DMS114 treated with DMSO at 0.1 percent for 48 hours (cell line): ENCODE data around the gene CISTR.
"Not testable (repeated sequence)": the region's sequence is repeated elsewhere in the genome, so short reads cannot be mapped to it uniquely, and the experiment has no call there.

Experiments
- DNase-seq: peaks from one replicate; lab custom pipeline; 2025; ENCODE audit not compliant: unreplicated experiment; lab: John Stamatoyannopoulos, UW

Gene CISTR

GRCh38 chr12:53722450-53723041 lies 29.2 kb downstream of the CISTR start:
- DNase-seq, result no peak

GRCh38 chr12:53720946-53721345 lies 30.8 kb downstream of the CISTR start:
- no peak for DNase-seq

- DNase-seq, result no peak
Observed at GRCh38 chr12:53719649-53720048, 32.1 kb downstream of the CISTR start.

- DNase-seq, result not testable (repeated sequence)
Observed at GRCh38 chr12:53718567-53718966, 33.2 kb downstream of the CISTR start.

DNA sequence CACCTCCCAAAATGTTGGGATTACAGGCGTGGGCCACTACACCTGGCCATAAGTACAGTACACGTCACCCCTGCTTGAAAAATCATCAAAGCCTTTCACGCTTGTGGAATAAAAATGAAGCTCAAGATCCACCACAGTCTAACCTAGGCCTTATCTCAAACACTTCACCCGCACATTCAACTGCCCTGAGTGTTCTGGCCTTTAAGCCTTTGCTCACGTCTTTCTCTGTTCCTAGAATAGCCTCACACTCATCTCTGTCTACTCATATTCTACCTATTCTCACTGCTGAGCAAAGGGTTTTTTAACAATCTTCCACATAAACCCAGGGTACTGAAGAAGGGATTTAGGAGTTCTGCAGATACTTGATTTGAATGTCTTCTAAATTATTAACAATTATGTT lies 34.5 kb downstream of the CISTR start:
- no peak for DNase-seq

GRCh38 chr12:53714004-53714403 lies 37.8 kb downstream of the CISTR start:
- DNase-seq, result no peak

DNA sequence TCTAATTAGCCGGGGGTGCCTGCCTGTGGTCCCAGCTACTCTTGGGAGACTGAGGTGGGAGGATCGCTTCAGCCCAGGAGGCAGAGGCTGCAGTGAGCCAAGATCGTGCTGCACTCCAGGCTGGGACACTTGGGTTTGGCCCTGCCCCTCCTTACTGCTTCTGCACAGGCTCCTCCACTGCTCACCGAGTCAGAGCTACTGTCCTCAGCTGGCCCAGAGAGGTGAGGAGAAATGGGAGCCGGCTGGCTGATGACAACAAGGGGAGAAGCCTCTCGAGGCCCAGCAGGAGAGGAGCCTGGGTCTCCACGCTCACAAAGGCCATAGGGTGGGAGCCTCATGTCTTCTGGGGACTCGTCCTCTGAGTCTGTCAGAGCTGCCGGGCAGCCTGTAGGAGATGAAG lies 38.3 kb downstream of the CISTR start:
- no peak for DNase-seq

DNA sequence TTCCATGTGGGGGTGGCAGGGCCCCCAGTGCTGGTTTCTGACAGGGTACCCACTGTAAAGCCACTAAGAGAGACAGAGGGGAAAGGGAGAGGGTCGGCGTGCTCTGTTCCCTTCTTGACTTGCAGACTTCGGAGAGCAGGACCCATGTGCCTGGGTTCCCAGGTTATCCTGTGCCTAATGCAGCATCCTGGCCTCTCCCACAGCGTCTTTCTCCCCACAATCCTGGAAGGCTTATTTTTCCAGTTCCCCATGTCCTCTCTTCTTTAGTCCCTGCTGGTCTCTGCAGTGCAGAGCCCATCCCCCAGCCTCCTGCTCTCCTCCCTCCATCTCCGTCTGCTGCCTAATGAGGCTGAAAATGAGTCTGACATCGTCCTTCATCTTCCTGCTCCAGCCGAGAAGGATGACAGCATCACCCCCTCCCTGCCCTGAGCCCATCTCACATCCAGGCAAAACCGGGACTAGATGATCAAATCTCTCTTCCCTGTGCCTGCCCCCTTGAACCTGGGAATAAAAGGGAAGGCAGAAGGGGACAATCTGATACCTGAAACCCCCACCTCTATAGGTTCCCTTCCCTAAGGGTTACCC lies 39.6 kb downstream of the CISTR start:
- no peak for DNase-seq

DNA sequence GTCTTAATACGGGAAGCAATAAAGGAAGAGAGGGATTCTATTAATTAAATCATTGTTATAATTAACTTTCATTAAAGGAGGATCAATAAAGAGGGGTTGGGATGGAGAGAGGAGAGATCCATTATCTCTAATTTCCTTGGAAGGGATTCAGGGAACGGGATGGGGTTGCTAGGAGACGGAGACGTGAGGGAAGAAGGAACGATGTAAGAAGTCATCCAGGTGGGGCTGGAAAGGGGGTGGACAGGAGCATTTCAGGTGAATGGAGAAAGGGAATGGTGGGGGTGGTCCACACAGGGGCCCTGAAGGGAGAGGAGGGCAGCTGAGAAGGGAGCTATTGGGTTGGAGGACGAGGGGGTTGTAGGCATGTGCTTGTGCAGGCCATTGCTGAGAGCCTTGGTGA lies 41.7 kb downstream of the CISTR start:
- DNase-seq, result no peak

DNA sequence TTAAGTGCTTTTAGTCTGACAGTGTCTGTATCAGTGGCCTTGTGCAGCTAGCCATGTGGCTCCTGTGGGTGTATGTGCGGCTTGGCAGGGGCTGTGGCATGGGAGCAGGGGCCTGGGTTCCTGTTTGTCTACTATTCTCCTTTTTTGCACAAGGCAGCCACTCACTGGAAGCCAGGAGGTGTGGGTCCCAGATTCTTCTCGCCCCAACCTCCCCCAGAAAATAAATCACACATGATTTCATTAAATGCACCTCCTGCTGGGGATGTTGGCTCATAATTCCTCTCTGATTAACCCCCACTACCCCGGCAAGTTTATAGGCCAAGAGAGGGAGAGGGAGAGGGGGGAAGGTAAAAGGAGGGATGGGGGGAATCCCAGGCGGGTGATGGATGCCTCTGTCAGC lies 42.1 kb downstream of the CISTR start:
- no peak for DNase-seq

DNA sequence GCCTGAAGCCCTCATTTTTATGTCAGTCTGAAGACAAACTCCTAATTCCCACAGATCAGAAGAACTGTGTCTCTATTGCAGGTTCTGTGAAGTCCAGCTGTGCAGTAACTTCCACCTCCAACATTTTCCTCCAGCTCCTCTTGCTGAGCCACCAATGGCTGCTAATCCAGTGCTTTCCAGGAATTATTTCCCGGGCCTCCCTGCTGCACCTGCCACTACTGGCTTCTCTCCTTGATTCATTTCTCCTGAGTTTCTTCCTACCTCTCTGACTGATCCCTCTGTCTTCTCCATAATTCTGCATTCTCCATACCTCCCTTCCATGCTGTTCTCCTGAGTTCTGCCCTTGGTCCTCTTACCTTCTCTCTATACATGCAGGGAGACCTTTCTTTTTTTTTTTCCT lies 45.7 kb downstream of the CISTR start:
- no peak for DNase-seq

DNA sequence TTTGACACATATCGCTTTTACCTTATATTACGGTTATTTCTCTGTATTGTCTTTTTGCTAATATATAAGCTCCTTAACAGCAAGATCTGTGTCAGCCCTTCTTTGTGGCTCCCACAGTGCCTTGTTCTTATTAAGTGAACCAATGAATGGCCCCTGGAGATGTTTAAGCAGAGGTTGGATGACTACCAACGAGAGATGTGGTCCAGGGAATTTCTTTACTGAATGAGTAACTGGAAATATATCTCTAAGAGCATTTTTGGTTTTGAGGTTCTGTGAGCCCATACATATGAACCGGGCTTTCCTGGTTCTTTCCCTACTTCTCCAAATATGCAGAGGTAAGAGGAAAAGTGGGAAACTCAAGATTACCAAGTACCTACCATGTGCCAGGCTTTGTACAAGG lies 48.0 kb downstream of the CISTR start:
- no peak for DNase-seq

- DNase-seq, result peak; percentile 67
Observed at GRCh38 chr12:53701518-53702264, 50.1 kb downstream of the CISTR start.

DNA sequence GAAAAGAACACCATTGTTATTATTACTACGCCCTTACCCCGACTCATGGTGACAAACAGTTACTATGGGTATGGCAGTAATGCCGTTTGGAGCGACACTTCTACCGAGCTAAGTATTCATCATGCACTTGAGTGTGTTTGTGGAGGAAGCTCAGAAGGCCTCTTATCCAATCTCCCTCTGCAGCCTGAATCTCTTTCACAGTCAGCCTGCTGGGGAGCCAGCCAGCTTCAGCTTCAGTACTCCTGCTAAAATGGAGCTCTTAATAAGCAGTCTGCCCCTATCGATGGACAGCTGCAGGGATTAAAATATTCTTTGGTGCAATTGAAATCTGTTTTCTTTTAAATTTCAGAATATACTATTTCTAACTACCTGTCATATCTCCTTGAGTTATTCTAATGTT lies 51.2 kb downstream of the CISTR start:
- DNase-seq, result no peak

- no peak for DNase-seq
Observed at GRCh38 chr12:53699678-53700025, 52.1 kb downstream of the CISTR start.

GRCh38 chr12:53698948-53699677 lies 52.7 kb downstream of the CISTR start:
- no peak for DNase-seq

DNA sequence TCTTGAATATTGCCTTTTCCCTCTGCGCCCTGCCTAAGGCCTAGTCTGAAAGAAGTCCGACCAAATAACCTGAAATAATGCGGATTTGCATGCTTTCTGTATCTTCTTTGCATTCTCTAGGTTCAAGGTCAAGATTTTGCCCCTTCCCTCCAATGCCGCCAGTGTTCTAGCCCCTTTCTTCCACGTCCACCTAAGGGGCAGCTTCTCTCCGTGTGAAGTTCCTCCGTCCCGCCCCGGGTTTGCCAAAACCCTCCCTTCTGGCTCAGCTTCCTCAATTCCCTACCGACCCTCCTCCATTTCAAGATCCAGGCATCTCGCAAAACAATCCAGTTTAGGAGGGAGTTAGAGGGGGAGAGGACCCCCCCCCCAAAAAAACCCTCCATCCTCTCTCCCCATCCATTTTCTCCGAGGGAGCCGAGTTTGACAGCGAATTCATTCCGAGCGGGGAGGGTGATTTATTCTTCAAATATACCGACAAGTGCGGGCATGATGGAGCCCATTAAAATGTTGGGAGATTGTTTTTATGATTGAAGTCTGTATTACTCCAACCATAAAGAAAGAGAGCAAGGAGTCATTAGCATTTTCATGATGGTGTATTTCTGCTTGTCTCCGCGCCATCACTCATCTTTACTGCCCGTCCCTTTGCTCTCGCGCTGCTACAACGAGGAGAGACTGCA lies 55.0 kb downstream of the CISTR start:
- DNase-seq, result no peak
